T-helper 1 cell treated with Interleukin-12 subunit alpha and Interleukin-12 subunit beta and Interleukin-4 antibody, amounts not matched to agents 30 μg/mL and 1 μg/mL, for 36 hours (primary cell): ENCODE results near the gene LACC1.

ENCODE experiments used
- H3K27ac Mint-ChIP-seq: one replicate; pipeline ENCODE4 v1.8.0; 2021; ENCODE audit warnings: mild to moderate bottlenecking, mixed read lengths
- H3K27me3 Mint-ChIP-seq: one replicate; pipeline ENCODE4 v1.8.0; 2021; ENCODE audit warnings: low read depth, mixed read lengths
- H3K36me3 Mint-ChIP-seq: one replicate; pipeline ENCODE4 v1.8.0; 2021; ENCODE audit warnings: low read depth, mixed read lengths
- H3K4me1 Mint-ChIP-seq: one replicate; pipeline ENCODE4 v1.8.0; 2021; ENCODE audit warnings: low read depth, mixed read lengths
- H3K4me3 Mint-ChIP-seq: one replicate; pipeline ENCODE4 v1.8.0; 2021; ENCODE audit warnings: mild to moderate bottlenecking, moderate library complexity, mixed read lengths
- H3K9me3 Mint-ChIP-seq: one replicate; pipeline ENCODE4 v1.8.0; 2021; ENCODE audit warnings: mixed read lengths

LACC1 gene

DNA sequence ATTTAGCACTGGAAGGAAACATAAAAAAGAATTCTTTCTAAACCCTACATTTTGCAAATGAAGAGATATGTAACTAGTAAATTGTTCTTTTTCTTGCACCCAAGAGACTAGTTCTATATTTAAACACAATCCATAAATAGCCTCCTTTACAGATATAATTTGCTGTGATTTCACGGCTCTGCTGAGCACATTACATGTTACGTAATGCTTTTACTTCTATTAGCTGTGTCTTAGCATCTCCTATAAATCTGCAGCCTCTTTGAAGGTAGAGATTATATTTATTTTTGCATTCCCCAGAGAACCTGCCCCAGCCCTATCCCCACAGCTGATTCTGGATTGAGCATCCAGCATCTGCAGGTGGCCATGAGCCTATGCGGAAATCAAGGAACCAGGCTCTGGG is 32.2 kb downstream of the LACC1 start:
- peaks cover 22% of the 10 kb centered on the region for H3K27me3 Mint-ChIP-seq
- H3K27ac Mint-ChIP-seq = no peak overlapping the region
- no peaks in the 10 kb centered on the region for H3K9me3 Mint-ChIP-seq
- H3K4me3 Mint-ChIP-seq = no peak overlapping the region
- H3K4me1 Mint-ChIP-seq = no peaks in the 10 kb centered on the region
- H3K36me3 Mint-ChIP-seq = no peaks in the 10 kb centered on the region

DNA sequence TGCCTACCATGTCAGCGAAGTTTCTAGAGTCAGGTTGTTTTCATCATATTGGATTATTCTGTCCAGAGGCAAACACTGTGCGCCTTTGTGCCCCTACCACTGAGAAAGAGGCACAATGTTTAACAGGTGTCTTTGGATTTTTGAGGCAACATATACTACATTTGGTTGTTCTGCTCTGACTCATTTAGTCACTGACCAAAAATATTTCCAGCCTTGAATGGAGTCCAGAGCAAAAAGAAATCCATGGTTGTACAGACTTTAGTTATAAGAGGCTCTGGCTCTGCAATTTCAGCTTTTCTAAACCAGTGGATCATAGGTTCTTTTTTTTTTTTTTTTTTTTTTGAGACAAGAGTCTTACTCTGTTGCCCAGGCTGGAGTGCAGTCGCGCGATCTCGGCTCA is 35.7 kb downstream of the LACC1 start:
- H3K27ac Mint-ChIP-seq = no peak overlapping the region
- H3K27me3 Mint-ChIP-seq = peaks cover 30% of the 10 kb centered on the region
- H3K36me3 Mint-ChIP-seq = no peaks in the 10 kb centered on the region
- no peaks in the 10 kb centered on the region for H3K4me1 Mint-ChIP-seq
- H3K9me3 Mint-ChIP-seq = no peaks in the 10 kb centered on the region
- no peak overlapping the region for H3K4me3 Mint-ChIP-seq

DNA sequence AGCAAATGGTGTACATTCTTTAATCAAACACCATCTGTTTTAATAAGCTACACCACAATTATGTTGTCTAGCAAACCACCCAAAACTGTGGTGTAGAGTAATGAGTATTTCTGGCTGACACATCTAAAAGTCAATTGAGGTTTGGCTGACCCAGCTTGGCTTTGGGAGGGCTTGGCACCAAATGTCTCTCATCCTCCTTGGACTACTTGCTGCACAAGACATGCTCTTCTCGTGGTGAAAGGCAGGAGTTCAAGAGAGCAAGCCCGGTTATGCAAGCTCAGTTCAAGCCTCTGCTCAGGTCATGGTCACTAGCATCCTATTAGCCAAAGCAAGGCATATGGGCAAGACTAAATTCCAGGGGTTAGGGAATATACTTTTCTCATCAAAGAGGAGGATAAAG is 37.1 kb downstream of the LACC1 start:
- Mint-ChIP-seq H3K36me3 (no peaks in the 10 kb centered on the region), H3K27ac (no peak overlapping the region), H3K4me3 (no peak overlapping the region), H3K9me3 (no peaks in the 10 kb centered on the region), H3K4me1 (no peaks in the 10 kb centered on the region), H3K27me3 (peaks cover 41% of the 10 kb centered on the region)

DNA sequence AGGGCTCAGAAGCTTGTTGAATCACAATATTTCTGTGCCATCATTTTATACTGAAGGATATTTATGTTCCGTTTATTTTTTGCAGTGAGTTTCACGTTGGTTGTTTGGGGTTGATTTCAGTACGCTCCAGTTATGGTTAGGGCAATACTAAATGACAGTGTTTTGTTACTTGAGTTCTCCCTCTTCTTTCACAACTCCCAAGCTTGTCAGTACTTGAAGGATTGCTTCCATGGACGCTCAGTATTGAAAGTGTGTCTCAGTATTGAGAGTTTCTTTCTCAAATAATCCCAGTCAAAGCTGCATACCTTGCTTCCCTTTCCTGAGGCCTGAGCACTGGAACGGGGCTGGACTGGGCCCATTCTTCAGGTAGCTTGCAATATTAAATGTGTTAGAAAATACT is 38.9 kb downstream of the LACC1 start:
- Mint-ChIP-seq H3K4me3 (no peak overlapping the region), H3K9me3 (no peaks in the 10 kb centered on the region), H3K27me3 (peaks cover 33% of the 10 kb centered on the region), H3K27ac (no peak overlapping the region), H3K4me1 (no peaks in the 10 kb centered on the region), H3K36me3 (no peaks in the 10 kb centered on the region)

DNA sequence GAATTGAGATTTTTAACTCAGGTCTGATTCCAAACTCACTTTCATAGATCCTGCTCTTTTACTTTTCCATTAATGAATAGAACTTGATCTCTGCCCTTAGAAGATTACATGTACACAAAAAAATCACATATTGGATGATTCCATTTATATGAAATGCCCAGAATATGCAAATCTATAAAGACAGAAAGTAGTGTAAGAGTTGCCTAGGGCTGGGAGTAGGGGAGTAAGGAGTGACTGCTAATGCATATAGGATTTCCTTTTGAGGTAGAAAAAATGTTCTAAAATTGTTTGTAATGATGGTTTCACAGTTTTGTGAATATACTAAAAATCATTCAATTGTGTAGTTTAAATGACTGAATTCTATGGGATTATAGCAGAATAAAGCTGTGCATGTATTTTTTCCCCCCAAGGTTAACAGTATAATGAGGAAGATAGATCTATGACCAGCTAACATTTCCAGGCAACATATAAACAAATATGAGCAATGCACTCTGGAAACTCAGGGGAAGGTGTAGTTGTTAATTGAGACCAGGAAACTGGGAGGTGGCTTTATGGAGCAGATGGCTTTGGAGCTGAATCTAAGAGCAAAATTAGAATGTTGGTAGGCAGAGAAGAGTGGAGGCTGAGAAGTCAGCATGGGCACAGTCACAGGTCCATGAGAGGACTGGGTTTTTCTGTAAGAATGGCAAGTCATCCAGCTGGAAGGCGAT is 41.4 kb downstream of the LACC1 start:
- H3K9me3 Mint-ChIP-seq = no peaks in the 10 kb centered on the region
- H3K36me3 Mint-ChIP-seq = no peaks in the 10 kb centered on the region
- no peak overlapping the region for H3K4me3 Mint-ChIP-seq
- no peaks in the 10 kb centered on the region for H3K4me1 Mint-ChIP-seq
- peaks cover 39% of the 10 kb centered on the region for H3K27me3 Mint-ChIP-seq
- no peak overlapping the region for H3K27ac Mint-ChIP-seq

DNA sequence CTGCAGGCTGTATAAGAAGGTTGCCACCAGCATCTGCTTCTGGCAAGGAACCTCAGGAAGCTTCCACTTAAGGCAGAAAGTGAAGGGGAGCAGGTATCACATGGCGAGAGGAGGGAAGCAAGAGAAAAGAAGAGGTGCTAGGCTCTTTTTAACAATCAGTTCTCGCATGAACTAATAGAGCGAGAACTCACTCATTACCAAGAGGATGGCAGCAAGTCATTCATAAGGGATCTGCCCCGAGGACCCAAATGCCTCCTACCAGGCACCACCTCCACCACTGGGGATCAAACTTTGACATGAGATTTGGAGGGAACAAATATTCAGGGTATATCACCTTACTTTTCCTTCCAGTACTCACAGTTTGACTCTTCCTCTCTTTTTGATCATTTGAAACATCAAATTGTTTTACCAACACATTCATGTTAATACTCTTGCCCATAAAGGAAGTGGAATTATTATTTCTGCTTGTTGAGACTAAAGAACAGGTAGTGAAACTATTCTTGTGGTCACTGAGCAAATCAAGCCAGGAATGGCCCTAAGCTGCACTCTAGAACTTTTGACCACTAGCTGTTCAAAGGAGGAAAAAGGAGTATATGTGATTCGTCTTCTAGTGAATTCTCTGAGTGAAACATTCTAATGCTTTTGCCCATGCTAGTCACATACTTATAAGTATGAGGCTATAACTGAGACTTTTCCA is 45.0 kb downstream of the LACC1 start:
- Mint-ChIP-seq H3K27me3 (peaks cover 29% of the 10 kb centered on the region), H3K27ac (no peak overlapping the region), H3K4me3 (no peak overlapping the region), H3K4me1 (no peaks in the 10 kb centered on the region), H3K9me3 (no peaks in the 10 kb centered on the region), H3K36me3 (no peaks in the 10 kb centered on the region)

DNA sequence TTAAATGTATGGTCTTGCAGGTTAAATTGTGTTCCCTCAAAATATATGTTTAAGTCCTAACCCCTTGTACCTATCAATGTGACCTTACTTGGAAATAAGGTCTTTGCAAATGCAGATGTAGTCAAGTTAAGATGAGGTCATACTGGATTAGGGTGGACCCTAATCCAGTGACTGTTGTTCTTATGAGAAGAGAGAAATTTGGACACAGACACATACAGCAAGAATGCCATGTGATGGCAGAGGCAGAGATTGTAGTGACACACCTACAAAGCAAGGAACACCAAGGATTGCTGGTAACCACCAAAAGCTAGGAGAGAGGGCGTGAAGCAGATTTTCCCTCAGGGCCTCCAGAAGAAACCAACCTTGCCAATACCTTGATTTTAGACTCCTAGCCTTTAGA is 50.2 kb downstream of the LACC1 start:
- Mint-ChIP-seq H3K4me1 (no peaks in the 10 kb centered on the region), H3K27ac (no peak overlapping the region), H3K36me3 (no peaks in the 10 kb centered on the region), H3K27me3 (peaks cover 30% of the 10 kb centered on the region), H3K9me3 (no peaks in the 10 kb centered on the region), H3K4me3 (no peak overlapping the region)

DNA sequence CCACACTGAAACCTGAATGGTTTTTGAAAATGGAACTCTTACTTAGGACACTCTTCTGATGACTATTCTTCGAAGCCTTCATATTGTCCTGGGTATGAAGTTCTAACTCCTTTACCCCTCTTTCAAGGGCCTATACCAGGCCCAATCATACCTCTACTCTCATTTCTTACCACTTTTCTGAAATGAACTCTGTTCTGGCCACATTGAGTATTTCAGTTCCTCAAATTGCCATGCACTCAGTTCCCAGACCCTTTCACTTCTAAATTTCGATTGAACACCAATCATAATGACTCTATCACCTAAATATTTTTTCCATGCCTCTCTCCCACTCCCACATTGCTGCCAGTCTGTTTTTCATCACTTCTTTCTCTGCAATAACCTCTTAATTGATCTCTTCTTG is 53.7 kb downstream of the LACC1 start:
- no peaks in the 10 kb centered on the region for H3K36me3 Mint-ChIP-seq

DNA sequence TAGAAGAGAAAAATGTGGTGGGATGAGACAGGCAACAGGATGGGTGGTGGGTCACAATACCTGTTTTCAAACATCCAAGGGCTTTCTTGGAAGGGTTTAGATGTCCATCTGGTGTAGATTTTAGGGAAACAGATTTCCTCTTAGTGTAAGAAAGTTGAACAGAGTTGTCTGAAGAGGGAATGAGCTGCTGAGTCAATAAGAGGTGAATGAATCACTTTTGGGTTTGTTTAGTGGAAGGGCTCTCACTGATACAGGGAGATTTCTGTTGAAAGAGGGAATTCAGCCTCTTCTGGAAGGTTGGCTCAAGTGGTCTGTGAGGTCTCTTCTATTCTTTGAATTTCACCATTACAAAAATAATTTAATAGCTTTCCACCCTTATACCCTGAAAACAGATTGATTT is 54.6 kb downstream of the LACC1 start:
- Mint-ChIP-seq H3K9me3 (no peaks in the 10 kb centered on the region), H3K27ac (no peak overlapping the region), H3K4me1 (no peaks in the 10 kb centered on the region), H3K4me3 (no peak overlapping the region), H3K27me3 (peaks cover 27% of the 10 kb centered on the region), H3K36me3 (no peaks in the 10 kb centered on the region)

More for the DNA sequence above, 53.7 kb downstream of the LACC1 start:
- Mint-ChIP-seq H3K27ac (no peak overlapping the region), H3K4me3 (no peak overlapping the region), H3K9me3 (no peaks in the 10 kb centered on the region), H3K4me1 (no peaks in the 10 kb centered on the region), H3K27me3 (peaks cover 30% of the 10 kb centered on the region)

DNA sequence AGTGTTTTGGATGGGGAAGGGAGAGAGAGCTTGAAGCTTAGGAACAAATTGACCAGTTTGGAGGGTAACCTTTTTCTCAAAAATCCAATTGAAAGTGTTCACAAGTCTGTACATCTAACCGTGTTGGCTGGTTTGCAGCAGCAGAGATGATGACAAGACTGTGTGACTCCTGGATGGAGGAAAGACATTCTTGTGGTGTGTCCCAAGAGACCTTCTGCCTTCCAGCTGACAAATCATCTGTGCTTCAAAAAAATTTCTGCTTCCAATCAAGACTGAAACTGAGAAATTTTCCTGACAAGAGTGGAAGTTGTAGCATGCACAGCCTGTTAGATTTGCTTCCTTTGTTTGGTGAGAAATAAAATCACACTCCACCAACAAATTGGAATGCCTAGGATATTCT is 56.2 kb downstream of the LACC1 start:
- Mint-ChIP-seq H3K36me3 (no peaks in the 10 kb centered on the region), H3K4me3 (no peak overlapping the region), H3K27ac (no peak overlapping the region), H3K9me3 (no peaks in the 10 kb centered on the region), H3K4me1 (no peaks in the 10 kb centered on the region), H3K27me3 (peaks cover 16% of the 10 kb centered on the region)

DNA sequence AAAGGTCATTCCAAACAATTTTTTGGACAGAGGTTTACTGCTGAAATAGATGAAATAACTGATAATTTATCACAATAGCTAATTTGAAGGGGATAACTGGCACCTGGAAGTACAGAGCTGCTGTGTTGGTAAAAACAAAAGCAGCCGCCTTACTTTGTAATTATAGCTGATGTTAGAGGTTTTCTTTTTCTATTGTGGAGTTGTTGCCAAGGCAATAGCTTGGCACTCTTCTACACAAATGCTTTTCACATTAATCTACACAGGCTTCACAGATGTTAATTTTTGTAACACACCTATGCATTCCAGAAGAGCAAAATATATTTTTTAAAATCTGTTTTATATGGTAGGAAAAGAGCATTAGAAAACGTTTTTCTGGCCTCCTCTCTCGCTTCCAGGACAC is 56.9 kb downstream of the LACC1 start:
- Mint-ChIP-seq H3K9me3 (no peaks in the 10 kb centered on the region), H3K27ac (no peak overlapping the region), H3K4me3 (no peak overlapping the region), H3K27me3 (peaks cover 16% of the 10 kb centered on the region), H3K4me1 (no peaks in the 10 kb centered on the region), H3K36me3 (no peaks in the 10 kb centered on the region)

DNA sequence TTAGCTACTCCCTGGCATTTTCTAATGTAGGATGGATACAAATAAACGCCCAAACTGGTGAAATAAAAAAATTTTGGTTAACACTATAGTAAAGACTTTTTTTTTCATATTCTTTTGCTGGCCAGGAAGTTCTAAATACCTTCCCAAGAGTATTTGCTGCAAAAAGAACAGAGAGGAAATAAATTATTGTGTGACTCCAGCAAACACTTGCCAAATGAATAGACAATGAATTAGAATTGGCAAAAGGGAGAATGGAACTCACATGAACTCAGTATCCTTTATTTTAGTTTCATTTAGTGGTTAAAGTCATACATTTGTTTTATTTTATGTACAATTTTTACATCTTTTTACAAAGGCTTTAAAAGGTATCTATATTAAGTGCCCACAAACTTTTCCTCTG is 58.1 kb downstream of the LACC1 start:
- Mint-ChIP-seq H3K9me3 (no peaks in the 10 kb centered on the region), H3K36me3 (no peaks in the 10 kb centered on the region), H3K27ac (no peak overlapping the region), H3K27me3 (peaks cover 16% of the 10 kb centered on the region), H3K4me1 (no peaks in the 10 kb centered on the region), H3K4me3 (no peak overlapping the region)

DNA sequence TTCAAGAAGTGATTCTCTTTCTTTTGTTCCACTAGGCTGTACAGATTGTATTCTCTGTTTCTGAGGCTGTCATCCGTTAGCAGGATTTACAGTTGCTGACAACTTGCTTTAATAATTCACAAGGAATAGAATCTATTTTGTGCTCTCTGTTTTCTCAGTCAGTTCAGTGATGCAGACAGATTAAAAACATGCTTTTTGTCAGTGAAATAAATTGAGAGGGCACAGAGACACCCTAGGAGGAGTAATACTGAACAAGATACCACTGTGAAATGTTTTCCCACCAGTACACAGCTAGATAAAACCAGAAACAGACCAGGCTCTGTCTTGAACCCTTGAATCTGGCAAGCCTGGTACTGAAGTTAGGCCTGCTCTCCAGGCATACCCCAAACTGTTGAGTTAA is 58.7 kb downstream of the LACC1 start:
- H3K4me1 Mint-ChIP-seq = no peaks in the 10 kb centered on the region
- H3K9me3 Mint-ChIP-seq = no peaks in the 10 kb centered on the region
- peaks cover 13% of the 10 kb centered on the region for H3K27me3 Mint-ChIP-seq
- H3K4me3 Mint-ChIP-seq = no peak overlapping the region
- no peak overlapping the region for H3K27ac Mint-ChIP-seq
- no peaks in the 10 kb centered on the region for H3K36me3 Mint-ChIP-seq

DNA sequence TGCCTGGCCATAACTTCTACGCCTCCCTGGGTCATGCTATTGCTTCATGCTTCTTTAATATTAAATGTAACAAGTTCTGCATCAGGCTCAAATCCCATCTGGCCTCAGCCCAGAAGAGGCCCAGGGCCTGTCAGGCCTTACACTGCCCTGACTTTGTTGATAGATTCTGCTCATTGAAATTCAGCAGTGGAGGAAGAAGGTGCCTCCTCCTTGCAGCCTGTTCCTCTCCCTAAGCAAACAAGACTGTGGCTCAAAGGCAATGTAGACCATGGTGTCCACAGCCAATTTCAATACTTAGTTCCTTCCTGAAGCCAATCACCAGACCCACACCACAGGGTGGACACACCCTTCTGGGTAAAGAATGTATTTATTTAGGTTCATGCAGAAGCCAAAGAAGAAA is 59.4 kb downstream of the LACC1 start:
- Mint-ChIP-seq H3K9me3 (no peaks in the 10 kb centered on the region), H3K4me3 (no peak overlapping the region), H3K27me3 (peaks cover 13% of the 10 kb centered on the region), H3K36me3 (no peaks in the 10 kb centered on the region), H3K27ac (no peak overlapping the region), H3K4me1 (no peaks in the 10 kb centered on the region)

DNA sequence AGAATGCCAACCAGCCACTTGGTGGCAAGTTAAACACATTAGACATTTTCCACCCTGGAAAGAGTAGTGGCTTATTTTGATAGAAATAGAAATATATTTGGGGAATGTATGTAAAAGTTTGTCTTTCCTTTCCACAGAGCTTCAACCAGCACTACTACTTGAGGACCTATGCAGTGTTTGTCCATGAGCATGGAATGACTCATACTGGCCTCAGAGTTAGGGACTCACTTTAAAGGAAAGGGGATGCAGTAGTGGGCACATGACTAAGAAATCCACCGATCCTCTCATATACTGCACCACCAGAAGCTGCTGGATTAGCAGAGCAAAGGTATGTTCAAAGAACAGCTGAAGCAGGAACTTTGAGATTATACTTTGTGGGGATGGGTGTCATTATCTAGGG is 62.6 kb downstream of the LACC1 start:
- Mint-ChIP-seq H3K9me3 (no peaks in the 10 kb centered on the region), H3K4me1 (no peaks in the 10 kb centered on the region), H3K27ac (no peak overlapping the region), H3K36me3 (no peaks in the 10 kb centered on the region), H3K27me3 (peaks cover 20% of the 10 kb centered on the region), H3K4me3 (no peak overlapping the region)
